Occipital lobe (tissue), 2 donors: ENCODE measurements around the gene TEX26. TPM values are rescaled to one million over a fixed set of nuclear protein-coding genes. Genes with fewer than 3 reads are reported as not detected.

Source experiments
- DNase-seq: peaks from one replicate; lab custom pipeline; 2025; lab: John Stamatoyannopoulos, UW
- total RNA-seq: library from RNA; depleted of rRNA; stranded (reverse); fragments of >200 nt; gene quantifications from one replicate; pipeline ENCODE4 v1.2.3, GENCODE V29; 2014

The TEX26 gene
- total RNA-seq, 1 donor from 2014 or later: 2.3 TPM

DNA sequence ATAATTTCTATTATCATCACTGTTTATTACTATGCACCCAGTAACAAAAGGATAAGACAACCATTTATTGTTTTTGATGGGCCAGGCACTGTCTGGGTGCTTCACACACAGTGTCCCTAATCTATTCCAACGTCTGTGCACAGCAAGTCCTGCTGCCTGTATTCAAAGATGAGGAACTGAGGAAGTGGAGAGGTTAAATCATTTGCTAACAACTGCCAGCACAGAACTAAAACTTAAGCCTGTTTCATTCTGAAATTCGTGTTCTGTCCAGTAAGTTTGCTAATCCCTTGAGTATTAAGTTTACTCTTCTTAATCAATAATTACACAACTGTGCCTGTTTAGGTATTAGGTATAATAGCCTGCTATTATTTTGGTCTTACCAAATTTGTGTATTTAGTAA lies 41.9 kb downstream of the TEX26 start:
- no peak for DNase-seq

DNA sequence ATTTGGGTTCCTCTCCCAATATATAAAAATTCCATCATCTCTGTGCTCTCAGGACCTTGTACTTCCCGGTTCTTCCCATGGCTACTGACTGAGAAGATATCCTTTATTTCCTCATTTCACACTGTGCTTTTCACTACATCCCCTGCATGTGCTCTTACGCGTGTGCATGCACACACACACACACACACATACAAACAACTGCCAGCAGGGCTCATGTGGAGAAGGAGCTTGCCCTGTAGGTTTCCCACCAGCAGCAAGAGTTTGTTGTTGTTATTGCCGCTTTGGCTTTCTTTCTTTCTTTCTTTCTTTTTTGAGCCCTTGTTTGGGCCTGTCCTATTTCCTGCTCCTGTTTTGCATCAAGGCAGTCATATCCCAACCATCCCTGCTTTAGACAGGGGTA lies 43.6 kb downstream of the TEX26 start:
- DNase-seq: no peak

DNA sequence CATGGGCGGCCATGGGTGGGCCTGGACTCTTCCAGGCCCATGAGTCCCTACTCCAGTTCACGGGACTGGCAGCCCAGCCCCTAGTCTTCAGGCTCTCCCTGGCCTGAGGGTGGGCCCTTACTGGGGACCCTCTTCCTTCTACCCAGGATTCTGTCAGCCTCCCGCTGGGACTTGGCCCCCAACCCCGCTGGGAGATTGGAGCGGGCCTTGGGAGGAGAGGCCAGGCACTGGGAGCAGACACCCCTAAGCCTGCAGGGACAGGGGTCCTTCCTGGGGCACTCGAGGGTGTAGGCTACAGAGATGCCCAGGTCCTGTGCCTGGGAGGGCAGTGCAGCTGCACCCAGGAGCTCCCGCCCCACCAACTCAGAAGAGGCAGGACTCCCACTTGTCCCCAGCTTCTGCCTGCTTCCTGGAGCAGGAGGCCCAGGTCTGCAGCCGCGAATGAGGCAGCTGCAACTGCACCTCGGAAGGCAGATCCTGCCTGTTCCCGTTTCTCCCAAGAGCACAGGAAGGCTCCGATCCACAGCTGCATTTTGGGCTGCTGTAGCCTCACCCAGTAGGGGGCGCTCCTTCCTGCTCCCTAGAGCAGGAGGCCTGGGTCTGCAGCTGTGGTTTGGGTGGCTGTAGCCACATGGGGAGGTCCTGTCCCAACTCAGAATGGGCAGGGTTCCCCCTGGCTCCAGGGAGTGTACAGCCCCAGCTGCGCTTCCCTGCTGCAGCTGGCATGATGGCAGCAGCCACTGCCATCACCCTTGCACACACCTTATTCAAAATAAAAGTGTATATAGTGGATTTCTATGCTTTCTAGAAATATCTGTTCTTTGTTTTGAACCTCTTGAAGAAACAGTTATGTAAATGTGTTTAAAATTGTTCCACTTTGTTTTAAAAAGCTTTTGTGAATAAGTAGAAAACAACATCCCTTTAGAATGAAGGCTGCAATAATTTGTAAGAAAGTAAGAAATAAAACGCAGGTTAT lies 46.8 kb downstream of the TEX26 start:
- no peak for DNase-seq

DNA sequence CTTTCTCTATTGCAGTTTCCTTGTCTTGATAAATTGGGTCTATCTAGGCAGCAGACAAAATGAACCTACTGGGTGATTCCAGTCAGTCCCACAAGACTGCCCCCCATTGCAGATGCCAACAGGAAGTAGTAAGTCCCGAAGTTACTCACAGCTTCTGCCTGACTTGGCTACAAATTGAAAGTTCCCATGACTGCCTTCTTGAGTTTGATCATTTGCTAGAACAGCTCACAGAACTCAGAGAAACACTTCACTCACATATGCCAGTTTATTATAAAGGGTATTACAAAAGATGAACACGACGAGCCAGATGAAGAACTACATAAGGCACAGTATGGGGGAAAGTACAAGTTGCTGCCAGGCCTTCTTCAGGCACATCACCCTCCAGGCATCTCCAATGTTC lies 50.0 kb downstream of the TEX26 start:
- DNase-seq: no peak

DNA sequence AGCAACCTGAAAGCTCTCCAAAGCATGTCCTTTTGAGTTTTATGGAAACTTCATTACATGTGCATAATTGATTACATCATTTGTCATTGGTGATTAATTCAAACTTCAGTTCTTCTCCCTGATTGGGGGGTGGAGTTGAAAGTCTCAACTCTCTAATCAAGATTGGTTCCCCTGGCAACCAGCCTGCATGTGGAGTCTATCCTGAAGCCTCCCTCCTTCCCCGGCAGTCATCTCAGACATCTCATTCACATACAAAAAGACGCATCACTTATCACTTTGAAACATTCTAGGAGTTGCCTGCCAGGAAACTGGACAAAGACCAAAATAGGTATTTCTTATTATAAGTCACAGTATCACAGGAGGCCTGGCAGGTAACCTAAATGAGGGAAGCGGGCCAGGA lies 50.5 kb downstream of the TEX26 start:
- DNase-seq: no peak

DNA sequence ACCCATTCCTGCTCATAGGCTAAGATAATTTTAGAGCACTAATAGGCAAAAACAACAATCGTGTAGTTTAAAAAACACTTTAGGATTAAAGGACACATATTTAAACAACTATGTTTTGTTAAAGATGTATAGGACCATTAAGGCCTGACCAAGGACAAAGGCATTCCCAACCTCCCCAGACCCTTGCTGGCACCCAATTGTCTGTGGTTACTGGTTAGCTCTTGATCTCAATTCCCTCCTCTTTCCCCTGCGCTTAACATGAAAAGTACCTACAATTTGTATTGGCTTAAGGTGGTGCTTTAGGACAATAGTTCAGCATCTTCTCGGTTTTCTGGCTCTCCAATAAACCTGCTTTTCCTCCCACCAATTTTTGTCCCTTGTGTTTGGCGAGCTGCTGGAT lies 51.0 kb downstream of the TEX26 start:
- no peak for DNase-seq

DNA sequence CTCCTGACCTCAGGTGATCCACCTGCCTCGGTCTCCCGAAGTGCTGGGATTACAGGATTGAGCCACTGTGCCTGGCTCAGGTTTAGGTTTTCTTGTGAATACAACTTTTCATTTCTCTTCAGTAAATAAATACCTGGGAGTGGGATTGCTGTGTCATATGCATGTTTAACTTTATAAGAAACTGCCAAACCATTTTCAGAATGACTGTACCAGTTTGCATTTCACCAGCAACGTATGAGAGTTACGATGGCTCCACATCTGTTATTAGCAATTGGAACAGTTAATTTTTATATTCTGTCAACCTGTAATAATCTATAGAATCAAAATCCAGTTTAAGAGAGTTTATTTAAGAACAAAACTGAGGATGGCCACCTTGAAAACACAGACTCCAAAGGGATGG lies 52.2 kb downstream of the TEX26 start:
- no peak for DNase-seq

DNA sequence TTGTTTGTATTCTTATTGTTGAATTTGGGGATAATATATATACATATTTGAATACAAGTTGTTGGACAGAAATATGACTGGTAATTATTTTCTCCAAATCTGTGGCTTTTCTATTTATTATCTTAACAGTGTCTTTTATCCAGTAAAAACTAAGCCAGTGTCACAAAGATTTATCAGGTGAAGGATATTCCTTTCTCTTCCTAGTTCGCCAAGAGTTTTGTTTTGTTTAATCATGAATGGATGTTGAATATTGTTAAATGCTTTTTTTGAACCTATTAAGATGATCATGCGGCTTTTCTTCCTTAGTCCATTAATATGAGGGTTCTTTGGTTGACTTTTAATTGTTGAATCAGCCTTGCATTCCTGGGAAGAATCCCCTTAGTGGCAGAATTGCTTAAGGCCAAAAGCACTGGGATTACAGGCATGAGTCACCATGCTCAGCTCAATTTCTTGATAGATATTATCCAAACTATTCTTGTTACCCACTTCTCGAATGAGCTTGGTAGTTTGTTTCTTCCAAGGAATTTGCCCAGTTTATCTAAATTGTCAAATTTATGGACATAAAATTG lies 53.3 kb downstream of the TEX26 start:
- DNase-seq: no peak

DNA sequence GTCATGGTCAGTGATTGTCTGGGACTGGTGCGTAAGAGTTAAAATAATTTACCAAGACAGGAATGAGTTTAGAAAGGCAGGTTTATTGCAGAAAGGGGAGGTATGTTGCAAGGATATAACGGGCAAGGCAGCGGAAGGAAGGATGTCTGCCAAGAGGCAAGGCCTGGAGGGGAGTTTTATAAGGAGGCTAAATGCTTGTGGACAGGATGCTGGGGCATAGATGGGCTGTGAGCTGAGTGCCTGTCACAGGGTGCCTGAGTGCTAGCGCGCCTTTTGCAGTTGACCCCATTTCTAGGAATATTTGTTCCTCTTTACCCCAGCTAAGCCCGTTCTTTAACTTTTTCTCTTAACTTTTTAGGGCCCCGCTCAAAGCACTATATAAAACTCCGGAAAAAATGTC lies 58.7 kb downstream of the TEX26 start:
- DNase-seq: no peak

DNA sequence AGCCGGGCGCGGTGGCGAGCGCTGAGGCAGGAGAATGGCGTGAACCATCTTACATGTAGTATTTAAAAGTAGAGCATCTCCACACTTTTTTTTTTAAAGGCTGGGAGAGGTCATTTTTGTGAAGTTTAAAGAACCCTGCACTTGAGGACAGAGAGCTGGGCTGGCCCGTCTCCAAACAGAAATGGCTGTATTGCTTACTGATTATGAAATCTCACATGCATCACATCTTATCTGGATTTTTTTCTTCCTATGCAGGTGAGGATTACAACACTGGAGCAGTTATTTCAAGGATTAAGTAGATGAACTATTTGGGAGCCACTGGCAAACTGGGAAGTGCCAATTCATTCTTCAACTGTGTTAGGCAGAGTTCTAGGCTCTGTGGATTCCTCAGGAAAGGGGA lies 59.5 kb downstream of the TEX26 start:
- no peak for DNase-seq

DNA sequence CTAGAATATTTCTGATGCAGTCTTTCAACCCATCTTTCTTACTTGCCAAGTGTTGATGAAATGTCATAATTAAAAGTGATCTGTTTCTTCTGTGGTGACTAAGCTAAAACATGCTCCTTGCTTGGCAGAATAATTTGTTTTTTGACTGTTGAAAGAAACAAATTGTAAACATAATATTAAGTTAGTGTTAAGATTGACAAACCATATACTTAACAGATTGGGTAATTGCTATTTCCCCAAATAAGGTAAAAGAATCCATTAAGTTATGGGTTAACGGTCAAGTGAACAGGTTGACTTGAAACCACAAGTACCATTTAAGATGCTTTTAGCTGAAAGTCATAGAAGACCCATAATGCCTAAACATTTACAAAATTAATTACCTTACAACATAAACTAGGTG lies 62.9 kb downstream of the TEX26 start:
- DNase-seq: no peak

DNA sequence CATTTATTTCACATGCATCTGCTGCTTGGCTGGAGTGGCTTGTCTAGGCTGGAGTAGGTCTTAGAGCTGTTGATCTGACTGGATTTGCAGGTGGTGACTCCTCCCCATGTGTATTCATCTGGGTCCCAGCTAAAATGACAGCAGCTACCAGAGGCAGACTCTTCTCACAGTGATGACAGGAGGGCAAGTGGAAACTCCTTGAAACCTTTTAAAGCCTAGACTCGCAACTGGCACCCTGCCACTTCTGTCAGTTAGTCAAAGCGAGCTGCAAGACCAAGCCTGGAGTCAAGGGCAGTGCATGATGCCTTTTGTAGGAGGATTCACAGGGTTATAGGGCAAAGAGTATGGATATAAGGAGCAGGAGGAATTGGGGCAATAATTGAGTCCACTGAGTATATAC lies 65.2 kb downstream of the TEX26 start:
- DNase-seq: no peak

DNA sequence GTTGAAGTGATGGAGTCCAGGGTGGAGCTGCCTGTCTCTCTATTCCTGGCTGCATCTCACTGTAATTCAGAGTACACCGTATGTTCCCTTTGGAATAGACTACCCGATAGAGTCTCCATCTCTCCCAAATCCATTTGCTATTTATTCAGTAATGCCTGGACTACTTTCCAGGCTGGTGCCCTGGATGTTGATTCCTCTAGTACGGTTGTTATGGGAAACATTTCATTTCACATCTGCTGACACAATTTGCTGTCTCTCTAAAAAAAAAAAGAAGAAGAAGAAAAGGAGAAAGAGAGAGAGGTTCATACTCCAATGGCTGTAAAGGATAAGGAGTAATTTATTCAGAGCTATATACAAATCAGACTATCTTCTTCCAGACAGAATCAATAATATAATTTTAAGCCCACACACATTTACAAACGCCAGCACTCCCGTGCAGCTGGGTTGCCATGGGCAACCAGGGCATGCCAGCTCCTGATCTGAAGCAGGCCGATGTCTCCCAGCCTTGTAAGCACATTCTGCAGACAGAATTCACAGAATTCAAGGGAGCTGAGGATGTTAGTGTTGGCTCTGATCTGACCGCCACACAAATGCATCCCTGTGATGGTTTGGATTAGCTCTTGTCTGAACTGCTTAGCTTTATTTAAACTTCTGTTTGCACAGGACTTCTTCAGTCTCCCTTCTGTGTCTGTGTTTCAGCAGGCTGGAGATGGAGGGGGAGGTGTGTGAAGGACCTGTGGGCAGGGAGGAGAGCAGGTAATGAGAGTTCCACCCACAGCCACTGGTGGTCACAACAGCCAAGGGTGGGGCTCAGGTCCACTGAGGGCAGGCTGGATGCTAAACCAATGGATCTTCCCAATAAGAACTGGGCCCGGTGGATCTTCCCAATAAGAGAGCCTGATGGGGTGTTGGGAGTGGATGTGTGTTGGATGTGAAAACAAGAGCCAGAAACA lies 66.0 kb downstream of the TEX26 start:
- peak; percentile 45 for DNase-seq

DNA sequence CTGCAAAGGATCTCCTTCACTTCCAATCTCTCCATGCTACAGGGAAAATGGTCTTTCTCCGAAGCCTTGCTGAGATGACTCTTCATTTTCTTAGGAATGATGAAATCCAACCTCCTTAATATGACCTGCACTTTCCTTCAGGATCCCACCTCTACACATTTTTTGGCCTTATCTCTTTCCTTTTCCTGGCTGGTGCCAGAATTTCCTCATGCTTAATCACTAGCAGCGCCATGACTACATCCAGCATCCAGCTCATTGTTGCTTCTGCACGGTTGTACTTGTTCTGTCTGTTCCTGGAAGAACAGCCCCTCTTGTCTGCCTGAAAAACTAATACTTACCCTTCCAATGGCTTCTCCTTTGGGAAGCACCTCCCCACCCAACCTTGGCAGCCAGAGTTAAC lies 68.4 kb downstream of the TEX26 start:
- no peak for DNase-seq

DNA sequence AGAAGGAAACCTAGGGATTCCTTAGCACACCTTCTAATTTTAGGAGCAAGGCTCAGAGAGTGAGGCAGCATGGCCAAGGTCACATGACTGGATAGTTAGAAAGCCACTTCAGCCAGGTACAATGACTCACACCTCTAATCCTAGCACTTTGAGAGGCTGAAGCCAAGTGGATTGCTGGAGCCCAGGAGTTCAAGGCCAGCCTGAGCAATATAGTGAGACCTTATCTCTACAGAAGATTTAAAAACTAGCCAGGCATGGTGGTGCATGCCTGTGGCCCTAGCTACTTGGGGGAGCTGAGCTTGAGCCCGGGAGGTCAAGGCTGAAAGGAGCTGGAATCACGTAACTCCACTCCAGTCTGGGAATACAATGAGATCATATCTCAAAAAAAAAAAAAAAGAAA lies 69.2 kb downstream of the TEX26 start:
- DNase-seq: no peak

DNA sequence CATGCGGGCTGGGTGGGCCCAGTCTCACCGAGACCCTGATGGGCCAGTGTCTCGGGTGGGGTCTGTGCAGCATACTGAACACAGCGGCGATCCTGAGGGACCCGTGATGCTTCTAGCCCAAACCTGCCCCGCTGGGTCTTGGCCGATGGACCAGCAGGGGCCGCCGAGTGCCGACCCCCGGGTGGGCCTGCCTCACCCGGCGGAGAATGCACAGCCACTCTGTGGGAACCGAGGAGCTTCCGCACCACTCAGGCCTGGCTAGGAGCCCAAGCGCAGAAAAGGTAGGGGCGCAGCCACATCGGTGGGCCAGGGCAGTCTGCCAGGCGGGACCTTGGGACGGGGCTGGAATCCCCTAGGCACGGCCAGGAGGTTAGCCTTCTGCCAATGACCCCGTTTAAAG lies 72.6 kb downstream of the TEX26 start:
- no peak for DNase-seq

DNA sequence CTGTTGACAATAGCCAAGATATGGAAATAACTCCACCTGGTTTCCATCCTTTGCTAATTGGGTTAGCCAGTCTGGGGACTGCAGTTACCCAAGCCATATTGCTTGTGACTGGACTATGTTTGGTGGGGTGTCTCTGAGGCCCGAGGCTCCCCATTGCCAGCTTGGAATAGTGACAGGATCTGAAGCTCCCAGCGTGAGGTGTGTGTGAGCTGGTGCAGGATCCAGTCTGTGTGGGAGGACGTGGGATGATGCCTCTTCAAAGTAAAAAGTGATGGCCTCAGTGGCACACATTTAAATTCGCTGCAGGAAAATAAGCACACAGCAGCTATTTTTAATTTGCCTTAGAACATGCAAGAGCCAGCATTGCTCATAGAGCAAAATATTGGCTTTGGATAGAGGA lies 75.0 kb downstream of the TEX26 start:
- peak; percentile 34 for DNase-seq

DNA sequence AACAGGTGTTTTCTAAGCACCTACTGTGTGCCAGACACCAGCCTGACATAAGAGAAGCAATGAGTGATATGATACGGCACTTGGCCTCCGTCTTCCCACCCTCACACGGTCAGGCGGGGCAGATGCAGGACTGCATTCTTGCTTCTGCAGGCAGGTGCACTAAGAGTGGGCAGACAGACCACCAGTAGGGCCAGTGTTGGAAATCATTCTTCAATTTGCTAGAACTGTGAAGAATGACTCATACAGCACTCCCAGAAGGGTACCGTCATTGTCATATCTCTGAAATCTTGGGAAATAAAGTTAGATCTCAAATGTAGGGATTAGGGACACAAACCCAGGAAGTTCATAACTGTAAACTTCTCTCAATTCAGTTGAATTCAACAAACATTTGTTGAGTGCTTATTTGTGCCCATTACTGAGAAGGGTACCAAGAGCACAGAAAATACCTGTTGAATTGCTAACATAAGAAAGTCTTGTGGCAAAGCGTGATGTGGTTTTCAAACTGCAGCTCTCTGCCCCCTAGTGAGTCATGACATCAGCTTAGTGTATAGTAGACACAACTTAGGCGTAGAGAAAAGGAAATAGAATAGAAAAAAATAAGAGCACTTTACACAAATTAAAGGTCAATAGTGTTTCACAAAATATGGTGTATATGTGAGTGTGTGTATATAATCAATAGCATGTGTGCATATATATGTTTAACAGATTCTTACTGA lies 76.1 kb downstream of the TEX26 start:
- no peak for DNase-seq

DNA sequence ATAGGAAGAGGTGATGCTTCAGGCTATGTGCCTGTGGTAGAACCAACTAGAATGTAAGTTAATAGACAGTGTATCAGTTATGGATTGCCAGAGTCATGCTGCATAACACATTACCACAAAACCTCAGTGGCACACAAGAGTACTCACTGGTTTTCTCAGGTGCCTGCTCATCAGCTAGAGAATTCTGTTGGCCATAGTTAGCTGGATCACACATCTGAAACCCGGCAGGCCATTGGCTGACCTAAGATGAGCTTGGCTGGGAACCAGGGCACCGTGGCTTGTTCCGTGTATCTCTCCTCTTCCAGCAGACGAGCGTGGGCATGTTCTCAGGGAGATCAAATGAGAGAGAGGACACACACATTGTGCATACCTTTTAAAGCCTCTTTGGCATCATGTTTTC lies 76.7 kb downstream of the TEX26 start:
- DNase-seq: no peak

DNA sequence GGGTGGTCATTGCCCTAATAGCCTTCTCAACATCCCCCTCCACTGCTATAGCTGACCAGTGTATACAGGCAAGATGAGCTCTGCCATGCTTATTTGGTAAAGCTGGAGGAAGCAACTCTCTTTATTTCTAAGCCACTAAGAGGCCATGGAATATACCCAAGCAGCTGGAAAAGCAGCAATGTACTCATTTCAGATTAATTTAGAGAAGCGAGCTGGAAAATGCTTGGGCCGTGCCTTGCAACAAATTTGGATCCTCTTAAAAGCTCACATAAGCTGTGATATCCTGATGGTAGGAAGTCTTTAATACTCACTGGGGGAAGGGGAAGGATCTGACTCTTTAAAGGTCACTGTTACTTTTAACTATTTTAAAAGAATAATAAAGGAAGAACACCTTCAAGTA lies 77.8 kb downstream of the TEX26 start:
- no peak for DNase-seq

DNA sequence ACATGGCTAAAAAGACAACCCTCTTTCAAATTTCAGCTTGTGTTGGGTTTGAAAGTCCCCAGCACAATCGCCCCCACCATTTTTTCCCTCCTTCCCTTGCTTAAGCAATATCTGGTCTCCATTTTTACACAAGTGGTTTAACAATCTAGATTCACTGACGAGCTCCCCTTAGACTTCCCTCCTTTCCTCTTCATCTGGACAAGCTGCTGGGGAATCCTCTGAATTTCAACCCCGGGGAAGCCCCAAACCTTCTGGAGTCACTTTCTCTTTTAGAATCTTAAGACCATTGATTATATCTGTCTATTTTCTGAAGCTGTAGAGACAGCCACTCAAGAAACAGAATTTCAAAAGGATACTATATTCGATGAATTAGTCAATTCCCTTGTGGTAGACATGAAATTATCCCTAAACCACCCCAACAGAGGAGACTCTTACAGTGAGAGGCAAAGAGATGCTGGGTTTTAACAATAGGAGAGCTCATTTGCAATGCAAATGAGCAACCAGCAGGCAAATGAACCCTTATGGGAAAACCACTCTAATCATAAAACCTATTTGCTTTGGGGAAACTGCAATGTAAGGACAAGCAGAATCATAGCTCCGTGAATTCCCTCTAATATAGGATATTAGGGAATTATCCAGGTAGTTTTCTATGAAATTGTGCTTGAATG lies 78.9 kb downstream of the TEX26 start:
- DNase-seq: no peak
